SU-DHL-6 (cell line): ENCODE measurements around the gene TUBB3.

Experiments used
- CTCF ChIP-seq: fragments of 200-600 bp; sonication (generic); IDR thresholded peaks from one replicate; pipeline ENCODE4 v1.5.1; 2017; ENCODE audit warnings: antibody characterized with exemption, mild to moderate bottlenecking, low read length, moderate library complexity; ENCODE audit not compliant: insufficient read depth, poor library complexity, severe bottlenecking
- EZH2phosphoT487 ChIP-seq: fragments of 200-600 bp; sonication (generic), shearing (Covaris generic); conservative IDR thresholded peaks from 2 replicates; pipeline ENCODE4 v1.6.1; 2018; ENCODE audit warnings: mild to moderate bottlenecking, antibody characterized with exemption, low read length, moderate library complexity, mixed read lengths

GRCh38 chr16:89973654-89974335, 50.7 kb downstream of the TUBB3 start:
- TF ChIP-seq CTCF: no peak
- no peak for TF ChIP-seq EZH2phosphoT487
